BJ (cell line): Measurements from ENCODE around the gene KCTD20. TPM values are rescaled to one million over a fixed set of nuclear protein-coding genes. Genes with fewer than 3 reads are reported as not detected.
A peak's percentile ranks its signal among the peaks of the same experiment; 100 is the strongest.

Experiments used
- CTCF ChIA-PET: fragments of 350-600 bp; formaldehyde crosslinking; extraction: SDS; loops from one replicate; lab custom pipeline; 2021; ENCODE audit warnings: antibody characterized with exemption, inconsistent platforms; lab: Yijun Ruan, JAX
- POLR2A ChIA-PET: fragments of 300-600 bp; sonication (Branson Sonifier 250); formaldehyde crosslinking; extraction: SDS; loops from one replicate; lab custom pipeline; 2021; ENCODE audit warnings: antibody characterized with exemption; lab: Charles Lee
- DNase-seq: peaks from one replicate; pipeline ENCODE4 v3.0.0-alpha.2; 2011; ENCODE audit warnings: low read depth
- H3K27me3 ChIP-seq: 2 replicates; pipeline ENCODE4 v1.6.0; 2011; ENCODE audit warnings: low read length; ENCODE audit not compliant: control insufficient read depth, insufficient read depth
- H3K36me3 ChIP-seq: 2 replicates; pipeline ENCODE4 v1.5.1; 2011; ENCODE audit warnings: low read length; ENCODE audit not compliant: control insufficient read depth, insufficient read depth
- H3K4me3 ChIP-seq: 2 replicates; pipeline ENCODE4 v1.5.1; 2011; ENCODE audit warnings: low read depth, mild to moderate bottlenecking, control low read depth, low read length
- polyA plus RNA-seq: library from polyadenylated mRNA; depleted of rRNA; stranded (reverse); fragments of >200 nt; gene quantifications from 2 replicates; pipeline ENCODE4 v1.2.3, GENCODE V29; 2011
- TF ChIP-seq, protein P1 (sequence below): IDR thresholded peaks from 2 replicates; pipeline ENCODE4 v1.5.1; 2011; ENCODE audit warnings: low read depth, mild to moderate bottlenecking, control low read depth, inconsistent platforms, low read length, moderate library complexity; ENCODE audit not compliant: insufficient read depth

Gene KCTD20
- polyA plus RNA-seq, 1 experiment, result 123 TPM

DNA sequence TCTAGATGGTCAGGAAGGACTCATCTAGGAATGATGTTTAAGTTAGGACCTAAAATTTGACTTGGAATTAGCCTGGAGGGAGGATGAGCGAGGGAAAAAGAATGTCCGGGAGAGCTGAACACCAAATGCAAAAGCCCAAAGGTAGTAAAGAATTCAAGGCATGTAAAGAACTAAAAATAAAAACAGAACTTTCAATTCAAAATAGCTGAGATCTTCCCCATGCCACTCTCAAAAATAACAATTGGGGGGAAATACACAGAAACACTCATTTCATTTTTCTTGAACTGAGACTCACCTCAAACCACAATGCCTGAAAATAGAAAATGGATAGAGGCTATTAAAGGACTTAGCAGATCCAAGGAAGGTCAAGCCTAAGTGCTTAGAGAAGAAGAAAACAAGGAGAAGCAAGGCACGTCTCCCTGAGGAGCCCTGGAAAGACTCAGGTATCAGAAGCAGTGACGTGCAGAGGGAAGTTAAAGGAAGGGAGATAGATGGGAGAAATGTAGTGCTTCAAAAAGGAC is 10.6 kb upstream of the KCTD20 start:
- TF ChIP-seq, protein P1, sequence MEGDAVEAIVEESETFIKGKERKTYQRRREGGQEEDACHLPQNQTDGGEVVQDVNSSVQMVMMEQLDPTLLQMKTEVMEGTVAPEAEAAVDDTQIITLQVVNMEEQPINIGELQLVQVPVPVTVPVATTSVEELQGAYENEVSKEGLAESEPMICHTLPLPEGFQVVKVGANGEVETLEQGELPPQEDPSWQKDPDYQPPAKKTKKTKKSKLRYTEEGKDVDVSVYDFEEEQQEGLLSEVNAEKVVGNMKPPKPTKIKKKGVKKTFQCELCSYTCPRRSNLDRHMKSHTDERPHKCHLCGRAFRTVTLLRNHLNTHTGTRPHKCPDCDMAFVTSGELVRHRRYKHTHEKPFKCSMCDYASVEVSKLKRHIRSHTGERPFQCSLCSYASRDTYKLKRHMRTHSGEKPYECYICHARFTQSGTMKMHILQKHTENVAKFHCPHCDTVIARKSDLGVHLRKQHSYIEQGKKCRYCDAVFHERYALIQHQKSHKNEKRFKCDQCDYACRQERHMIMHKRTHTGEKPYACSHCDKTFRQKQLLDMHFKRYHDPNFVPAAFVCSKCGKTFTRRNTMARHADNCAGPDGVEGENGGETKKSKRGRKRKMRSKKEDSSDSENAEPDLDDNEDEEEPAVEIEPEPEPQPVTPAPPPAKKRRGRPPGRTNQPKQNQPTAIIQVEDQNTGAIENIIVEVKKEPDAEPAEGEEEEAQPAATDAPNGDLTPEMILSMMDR, result no peak
- H3K36me3 ChIP-seq, result no peaks in the 10 kb centered on the region
- no peaks in the 10 kb centered on the region for H3K27me3 ChIP-seq
- POLR2A ChIA-PET, result interaction anchor here (0.6 kb wide), 2 partner anchors 96 to 739 kb away, joined by 3 to 6 read pairs; no protein-coding TSS in a partner anchor
- H3K4me3 ChIP-seq, result no peak overlapping the region
- CTCF ChIA-PET, result interaction anchor here (0.9 kb wide), 1 partner anchor 9 kb away, joined by 4 read pairs; no protein-coding TSS in a partner anchor
- peak; percentile 60 for DNase-seq

- Histone ChIP-seq H3K36me3 (no peaks in the 10 kb centered on the region), H3K4me3 (no peak overlapping the region), H3K27me3 (no peaks in the 10 kb centered on the region)
- ChIA-PET POLR2A (no interaction called here), CTCF (no interaction called here)
- TF ChIP-seq, protein P1, result no peak
- DNase-seq, result no peak
These were observed 6.3 kb upstream of the KCTD20 start for GRCh38 chr6:36436466-36436865.

DNA sequence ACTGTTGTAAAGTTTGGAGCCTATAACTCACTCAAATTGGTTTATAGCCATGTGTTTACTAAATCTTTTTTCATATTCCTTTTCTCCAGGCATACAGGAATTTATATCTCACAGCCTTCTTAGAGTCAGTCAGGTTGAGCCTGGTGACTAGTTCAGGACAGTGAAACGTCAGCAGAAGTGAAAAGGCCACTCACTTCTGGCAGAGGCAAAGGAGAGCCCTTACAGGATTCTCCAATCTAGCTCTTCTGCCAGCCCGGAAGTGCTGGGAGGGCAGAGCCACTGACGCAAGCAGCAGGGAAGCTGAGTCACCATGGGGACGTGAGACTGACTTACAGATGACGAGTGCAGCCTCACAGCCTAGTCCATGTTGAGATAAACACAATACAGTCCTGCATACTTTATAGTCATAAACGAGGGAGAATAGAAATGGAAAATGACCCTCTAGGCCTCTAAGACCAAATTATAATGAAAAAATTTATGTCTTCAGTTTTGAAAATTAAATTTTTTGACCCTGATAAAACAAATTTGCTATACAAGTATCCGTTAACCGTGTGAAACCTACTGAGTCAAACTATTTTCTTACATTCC is 1.4 kb upstream of the KCTD20 start:
- TF ChIP-seq, protein P1, result no peak
- no peaks in the 10 kb centered on the region for H3K27me3 ChIP-seq
- ChIA-PET CTCF (interaction anchor here (1.1 to 1.2 kb wide), 2 partner anchors 14 to 18 kb away, joined by 3 to 4 read pairs; no protein-coding TSS in a partner anchor), POLR2A (interaction anchor here (0.6 to 0.7 kb wide), 2 partner anchors 15 to 53 kb away, joined by 3 read pairs; no protein-coding TSS in a partner anchor)
- no peak overlapping the region for H3K4me3 ChIP-seq
- no peaks in the 10 kb centered on the region for H3K36me3 ChIP-seq
- DNase-seq, result peak; percentile 97

GRCh38 chr6:36442103-36442670 is 613 bp upstream of the KCTD20 start:
- POLR2A ChIA-PET, result no interaction called here
- TF ChIP-seq, protein P1, result no peak
- Histone ChIP-seq H3K4me3 (peak overlapping the region; percentile 96), H3K27me3 (no peaks in the 10 kb centered on the region), H3K36me3 (no peaks in the 10 kb centered on the region)
- CTCF ChIA-PET, result interaction anchor here (1.1 to 1.2 kb wide), 2 partner anchors 14 to 19 kb away, joined by 3 to 4 read pairs; no protein-coding TSS in a partner anchor
- no peak for DNase-seq
